Type B pancreatic cell (in vitro differentiated cells): ENCODE data around the gene TNFRSF19. TPM values are rescaled to one million over a fixed set of nuclear protein-coding genes. Genes with fewer than 3 reads are reported as not detected.
A peak's percentile ranks its signal among the peaks of the same experiment; 100 is the strongest.

Experiments
- DNase-seq: peaks from one replicate; pipeline ENCODE4 v3.0.0; 2021; ENCODE audit warnings: mixed read lengths; ENCODE audit not compliant: unreplicated experiment; ENCODE audit errors: extremely low spot score
- H3K27ac Mint-ChIP-seq: 2 replicates; pipeline ENCODE4 v1.8.0; 2021; ENCODE audit warnings: mild to moderate bottlenecking, mixed read lengths
- H3K27me3 Mint-ChIP-seq: 2 replicates; pipeline ENCODE4 v1.8.0; 2021; ENCODE audit warnings: mixed read lengths
- H3K36me3 Mint-ChIP-seq: 2 replicates; pipeline ENCODE4 v1.8.0; 2021; ENCODE audit warnings: mixed read lengths
- H3K4me1 Mint-ChIP-seq: one replicate; pipeline ENCODE4 v1.8.0; 2021; ENCODE audit warnings: mixed read lengths; ENCODE audit not compliant: unreplicated experiment
- H3K4me3 Mint-ChIP-seq: 2 replicates; pipeline ENCODE4 v1.8.0; 2021; ENCODE audit warnings: mild to moderate bottlenecking, mixed read lengths
- H3K9me3 Mint-ChIP-seq: 2 replicates; pipeline ENCODE4 v1.8.0; 2021; ENCODE audit warnings: mixed read lengths
- CTCF ChIP-seq: fragments of 200-600 bp; sonication (generic); conservative IDR thresholded peaks from 2 replicates; pipeline ENCODE4 v1.5.0; 2021; ENCODE audit warnings: antibody characterized with exemption, mild to moderate bottlenecking
- total RNA-seq: library from RNA; stranded (reverse); gene quantifications from 2 replicates; pipeline ENCODE4 v1.2.1, GENCODE V29; 2021; ENCODE audit warnings: low replicate concordance

Gene TNFRSF19
- total RNA-seq, 1 donor from 2014 or later = 64.4 TPM

DNA sequence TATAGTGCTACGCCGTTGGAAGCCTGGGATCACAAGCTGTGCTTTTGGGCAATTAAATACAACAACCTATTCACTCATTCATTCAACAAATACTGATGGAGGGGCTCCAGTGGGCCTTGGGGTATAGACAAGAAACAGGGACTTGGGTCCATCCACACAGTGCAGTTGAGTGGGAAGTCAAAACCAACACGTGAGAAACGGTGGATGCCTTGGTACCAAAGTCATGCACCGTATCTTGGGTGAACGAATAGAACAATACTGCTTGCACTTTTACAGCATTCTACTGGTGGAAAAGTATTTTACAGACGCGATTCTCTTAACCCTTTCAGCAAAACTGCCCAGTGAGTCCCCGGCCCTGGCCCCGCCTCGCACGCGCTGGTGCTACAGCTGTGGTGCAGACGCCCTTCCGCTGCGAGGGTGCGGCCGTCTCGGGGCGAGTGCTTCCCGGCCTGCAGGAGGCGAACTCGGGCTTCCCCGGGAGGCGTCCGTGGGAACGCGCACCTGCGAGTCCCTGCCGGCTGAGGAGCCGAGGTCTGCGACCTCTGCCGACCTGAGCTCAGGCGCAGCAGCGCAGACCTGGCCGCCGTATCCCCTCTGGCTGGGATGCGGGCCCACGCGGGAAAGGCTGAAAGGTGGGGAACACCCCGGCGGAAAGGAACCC lies 8.3 kb downstream of the TNFRSF19 start:
- peak; percentile 71 for TF ChIP-seq CTCF
- peaks cover 39% of the 10 kb centered on the region for H3K4me1 Mint-ChIP-seq
- no peaks in the 10 kb centered on the region for H3K27me3 Mint-ChIP-seq
- H3K9me3 Mint-ChIP-seq = no peaks in the 10 kb centered on the region
- H3K36me3 Mint-ChIP-seq = peaks cover 10% of the 10 kb centered on the region
- H3K27ac Mint-ChIP-seq = peak overlapping the region; percentile 79
- peak; percentile 84 for DNase-seq
- H3K4me3 Mint-ChIP-seq = peak overlapping the region; percentile 92

- peaks cover 39% of the 10 kb centered on the region for H3K4me1 Mint-ChIP-seq
- peak overlapping the region; percentile 63 for H3K27ac Mint-ChIP-seq
Measured at GRCh38 chr13:23579072-23579895, 9.1 kb downstream of the TNFRSF19 start.

DNA sequence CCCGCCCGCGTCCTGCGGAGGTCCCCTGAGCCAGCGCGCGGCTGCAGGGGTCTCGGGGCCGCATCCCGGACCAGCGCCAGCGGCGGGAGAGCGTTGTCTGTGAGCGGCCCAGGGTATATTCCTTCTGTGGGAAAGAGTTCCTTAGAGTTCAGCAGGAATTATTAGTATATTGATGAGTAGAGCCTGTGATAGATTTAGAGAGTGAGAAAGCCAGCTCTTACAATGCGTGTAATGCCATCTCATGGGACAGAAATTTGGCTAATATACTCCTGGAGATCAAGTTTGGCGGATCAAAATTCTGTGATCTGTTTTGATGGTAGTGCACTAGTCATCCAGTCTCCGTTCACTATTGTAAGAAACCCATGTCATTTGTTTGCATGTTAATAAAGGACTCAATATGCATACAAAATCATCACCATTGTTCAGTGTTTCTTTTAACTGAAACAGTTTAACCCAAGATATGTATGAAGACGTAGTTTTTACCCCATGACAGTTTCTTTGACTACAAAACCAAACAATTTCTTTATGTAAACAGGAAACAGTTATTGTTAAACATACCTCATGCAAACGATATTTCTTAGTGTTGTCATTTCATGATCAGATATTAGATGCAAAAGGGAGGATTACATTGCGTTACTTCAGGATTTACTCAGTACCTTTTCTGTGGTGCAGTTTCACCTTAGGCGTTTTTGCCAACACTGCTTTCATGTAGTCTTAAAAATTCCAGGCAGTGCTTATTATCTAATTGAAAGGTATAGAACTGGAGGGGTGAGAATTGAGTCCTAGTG lies 9.9 kb downstream of the TNFRSF19 start:
- no peak for TF ChIP-seq CTCF
- peaks cover 10% of the 10 kb centered on the region for H3K36me3 Mint-ChIP-seq
- H3K4me1 Mint-ChIP-seq = peaks cover 34% of the 10 kb centered on the region
- H3K4me3 Mint-ChIP-seq = peak overlapping the region; percentile 92
- H3K9me3 Mint-ChIP-seq = no peaks in the 10 kb centered on the region
- DNase-seq = no peak
- H3K27me3 Mint-ChIP-seq = no peaks in the 10 kb centered on the region
- H3K27ac Mint-ChIP-seq = peak overlapping the region; percentile 63

More at GRCh38 chr13:23579072-23579895, 9.1 kb downstream of the TNFRSF19 start:
- Mint-ChIP-seq H3K4me3 (peak overlapping the region; percentile 92), H3K36me3 (peaks cover 10% of the 10 kb centered on the region), H3K9me3 (no peaks in the 10 kb centered on the region), H3K27me3 (no peaks in the 10 kb centered on the region)
- DNase-seq = peak; percentile 98
- TF ChIP-seq CTCF = peak; percentile 21

DNA sequence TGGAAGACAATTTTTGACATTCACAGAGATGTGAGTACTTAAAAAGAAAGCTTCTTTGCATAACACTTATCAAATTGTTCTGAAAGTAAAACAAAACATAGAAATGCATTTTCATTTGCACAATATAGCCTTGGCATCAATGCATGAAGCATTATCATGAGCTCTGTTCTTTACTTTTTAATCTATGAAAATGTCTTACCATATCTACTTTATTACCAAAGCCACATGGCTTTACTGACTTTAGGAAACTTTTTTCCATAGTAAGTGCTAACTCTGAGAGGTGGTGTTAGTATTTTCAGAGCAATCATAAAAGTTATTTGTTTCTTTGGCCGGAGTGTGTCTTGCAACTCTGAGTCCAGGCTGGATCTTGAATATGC lies 10.5 kb downstream of the TNFRSF19 start:
- Mint-ChIP-seq H3K4me3 (peak overlapping the region; percentile 92), H3K36me3 (peaks cover 15% of the 10 kb centered on the region), H3K4me1 (peaks cover 30% of the 10 kb centered on the region), H3K27ac (peak overlapping the region; percentile 63), H3K27me3 (no peaks in the 10 kb centered on the region), H3K9me3 (no peaks in the 10 kb centered on the region)
- no peak for TF ChIP-seq CTCF
- DNase-seq = no peak

GRCh38 chr13:23583491-23583890 lies 13.3 kb downstream of the TNFRSF19 start:
- Mint-ChIP-seq H3K9me3 (no peaks in the 10 kb centered on the region), H3K4me3 (no peak overlapping the region), H3K27ac (no peak overlapping the region), H3K27me3 (no peaks in the 10 kb centered on the region), H3K36me3 (peaks cover 8% of the 10 kb centered on the region), H3K4me1 (peaks cover 22% of the 10 kb centered on the region)
- no peak for TF ChIP-seq CTCF
- no peak for DNase-seq
